HL-60 (cell line): ENCODE measurements around the gene BCAR3.

Experiments
- CTCF ChIP-seq: IDR thresholded peaks from one replicate; pipeline ENCODE4 v1.5.1; 2011; ENCODE audit warnings: low read length, control low read depth, inconsistent platforms; ENCODE audit not compliant: insufficient read depth
- GABPA ChIP-seq: IDR thresholded peaks from 2 replicates; pipeline ENCODE4 v1.6.1; 2012; ENCODE audit warnings: low read depth
- POLR2AphosphoS5 ChIP-seq: IDR thresholded peaks from 2 replicates; pipeline ENCODE4 v1.6.1; 2012; ENCODE audit warnings: low read depth
- SPI1 ChIP-seq: IDR thresholded peaks from 2 replicates; pipeline ENCODE4 v1.6.1; 2012; ENCODE audit warnings: low read depth, mild to moderate bottlenecking, borderline replicate concordance

- no peak for TF ChIP-seq GABPA
- no peak for TF ChIP-seq CTCF
- TF ChIP-seq POLR2AphosphoS5, result no peak
- no peak for TF ChIP-seq SPI1
Measured at GRCh38 chr1:93567255-93567918, 114.2 kb downstream of the BCAR3 start.
